Left renal pelvis (tissue), 4 donors: Measurements from ENCODE around the gene MAPKAP1. TPM values are rescaled to one million over a fixed set of nuclear protein-coding genes. Genes with fewer than 3 reads are reported as not detected.

Experiments used
- DNase-seq, 4 donors: peaks; one replicate each; pipeline ENCODE4 v3.0.0-alpha.2; 2013; ENCODE audit warnings: low read depth in 4 of 4, low spot score in 3 of 4
- polyA plus RNA-seq, 4 donors: library from polyadenylated mRNA; unstranded; fragments of 120-200 nt; gene quantifications; one replicate each; pipeline ENCODE4 v1.2.1, GENCODE V29; 2013; ENCODE audit not compliant: insufficient read length in 4 of 4

MAPKAP1 gene
- polyA plus RNA-seq, 4 donors = 68.0 to 87.6 (median 72.8) TPM

- no peak for DNase-seq
Observed at GRCh38 chr9:125611121-125611765, 95.8 kb downstream of the MAPKAP1 start.

- DNase-seq = no peak
Observed at GRCh38 chr9:125609744-125610143, 97.3 kb downstream of the MAPKAP1 start.

GRCh38 chr9:125608489-125609224 lies 98.4 kb downstream of the MAPKAP1 start:
- no peak for DNase-seq

- DNase-seq = no peak
Observed at GRCh38 chr9:125604196-125604595, 102.8 kb downstream of the MAPKAP1 start.

GRCh38 chr9:125603478-125604021 lies 103.5 kb downstream of the MAPKAP1 start:
- DNase-seq = no peak

- DNase-seq = peak in 3 of 4 donors; percentile 14 to 42 (median 24)
Observed at GRCh38 chr9:125601961-125602360, 105.0 kb downstream of the MAPKAP1 start.

GRCh38 chr9:125600194-125600593 lies 106.8 kb downstream of the MAPKAP1 start:
- no peak for DNase-seq

GRCh38 chr9:125594223-125594610 lies 112.8 kb downstream of the MAPKAP1 start:
- DNase-seq = no peak

GRCh38 chr9:125593581-125594222 lies 113.3 kb downstream of the MAPKAP1 start:
- no peak for DNase-seq

- no peak for DNase-seq
Observed at GRCh38 chr9:125591888-125592287, 115.1 kb downstream of the MAPKAP1 start.

GRCh38 chr9:125591245-125591644 lies 115.8 kb downstream of the MAPKAP1 start:
- DNase-seq = no peak

- DNase-seq = no peak
Observed at GRCh38 chr9:125589287-125589686, 117.7 kb downstream of the MAPKAP1 start.

- no peak for DNase-seq
Observed at GRCh38 chr9:125587819-125588460, 119.1 kb downstream of the MAPKAP1 start.

- no peak for DNase-seq
Observed at GRCh38 chr9:125586172-125586511, 120.9 kb downstream of the MAPKAP1 start.

- no peak for DNase-seq
Observed at GRCh38 chr9:125585503-125586171, 121.4 kb downstream of the MAPKAP1 start.

- DNase-seq = no peak
Observed at GRCh38 chr9:125580701-125581286, 126.2 kb downstream of the MAPKAP1 start.

GRCh38 chr9:125579030-125579932 lies 127.7 kb downstream of the MAPKAP1 start:
- DNase-seq = no peak

- DNase-seq = no peak
Observed at GRCh38 chr9:125574126-125574877, 132.7 kb downstream of the MAPKAP1 start.
